ENCODE results near the gene ING5. TPM values are rescaled to one million over a fixed set of nuclear protein-coding genes. Genes with fewer than 3 reads are reported as not detected.

Gene ING5
- total RNA-seq, 1 donor from 2014 or later, result 41.5 TPM

DNA sequence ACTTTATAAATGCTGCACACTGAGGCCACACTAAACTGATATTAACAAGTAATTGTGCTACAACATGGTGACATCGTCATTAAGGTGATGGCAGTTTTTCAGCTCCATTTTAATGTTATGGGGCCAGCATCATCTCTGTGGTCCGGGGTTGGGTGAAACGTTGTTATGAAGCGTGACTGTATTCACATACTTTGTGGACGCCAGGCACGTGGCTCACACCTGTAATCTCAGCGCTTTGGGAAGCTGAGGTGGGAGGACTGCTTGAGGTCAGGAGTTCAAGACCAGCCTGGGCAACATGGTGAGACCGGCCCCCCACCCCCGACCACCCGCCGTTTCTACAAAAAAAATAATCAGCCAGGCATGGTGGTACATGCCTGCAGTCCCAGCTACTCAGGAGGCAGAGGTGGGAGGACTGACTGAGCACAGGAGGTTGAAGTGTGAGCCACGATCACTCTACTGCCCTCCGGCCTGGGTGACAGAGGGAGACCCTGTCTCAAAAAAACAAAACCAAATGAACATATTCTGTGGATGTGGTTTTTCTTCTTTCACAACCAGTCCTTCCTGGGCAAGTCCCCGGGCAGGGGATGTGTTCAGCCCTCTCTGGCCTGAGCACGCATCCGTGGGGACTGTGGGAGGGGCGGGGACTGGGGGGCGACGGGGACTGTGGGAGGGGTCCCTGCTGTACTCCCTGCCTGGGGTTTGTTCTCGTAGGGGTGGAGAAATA is 61.9 kb downstream of the ING5 start:
- no peak overlapping the region for H3K4me3 ChIP-seq
- intact Hi-C loops (cut with DNase I), result no loop called here
- no peaks in the 10 kb centered on the region for H3K9me3 ChIP-seq
- no peaks in the 10 kb centered on the region for H3K4me1 ChIP-seq
- no peak overlapping the region for H3K27ac ChIP-seq
- TF ChIP-seq POLR2AphosphoS5 (IDR thresholded peaks at IDR 0.05; ENCODE audit: insufficient read depth in 1 of 2, low read depth in 1 of 2) (no peak), POLR2A (IDR thresholded peaks at IDR 0.05) (no peak)
- TF ChIP-seq, protein P1, sequence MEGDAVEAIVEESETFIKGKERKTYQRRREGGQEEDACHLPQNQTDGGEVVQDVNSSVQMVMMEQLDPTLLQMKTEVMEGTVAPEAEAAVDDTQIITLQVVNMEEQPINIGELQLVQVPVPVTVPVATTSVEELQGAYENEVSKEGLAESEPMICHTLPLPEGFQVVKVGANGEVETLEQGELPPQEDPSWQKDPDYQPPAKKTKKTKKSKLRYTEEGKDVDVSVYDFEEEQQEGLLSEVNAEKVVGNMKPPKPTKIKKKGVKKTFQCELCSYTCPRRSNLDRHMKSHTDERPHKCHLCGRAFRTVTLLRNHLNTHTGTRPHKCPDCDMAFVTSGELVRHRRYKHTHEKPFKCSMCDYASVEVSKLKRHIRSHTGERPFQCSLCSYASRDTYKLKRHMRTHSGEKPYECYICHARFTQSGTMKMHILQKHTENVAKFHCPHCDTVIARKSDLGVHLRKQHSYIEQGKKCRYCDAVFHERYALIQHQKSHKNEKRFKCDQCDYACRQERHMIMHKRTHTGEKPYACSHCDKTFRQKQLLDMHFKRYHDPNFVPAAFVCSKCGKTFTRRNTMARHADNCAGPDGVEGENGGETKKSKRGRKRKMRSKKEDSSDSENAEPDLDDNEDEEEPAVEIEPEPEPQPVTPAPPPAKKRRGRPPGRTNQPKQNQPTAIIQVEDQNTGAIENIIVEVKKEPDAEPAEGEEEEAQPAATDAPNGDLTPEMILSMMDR (IDR thresholded peaks at IDR 0.05), result no peak
- no peak for DNase-seq (ENCODE audit: extremely low spot score in 2 of 2)
- H3K27me3 ChIP-seq, result no peaks in the 10 kb centered on the region
- H3K36me3 ChIP-seq, result peaks cover 0 to 14% of the 10 kb centered on the region in 2 donors

DNA sequence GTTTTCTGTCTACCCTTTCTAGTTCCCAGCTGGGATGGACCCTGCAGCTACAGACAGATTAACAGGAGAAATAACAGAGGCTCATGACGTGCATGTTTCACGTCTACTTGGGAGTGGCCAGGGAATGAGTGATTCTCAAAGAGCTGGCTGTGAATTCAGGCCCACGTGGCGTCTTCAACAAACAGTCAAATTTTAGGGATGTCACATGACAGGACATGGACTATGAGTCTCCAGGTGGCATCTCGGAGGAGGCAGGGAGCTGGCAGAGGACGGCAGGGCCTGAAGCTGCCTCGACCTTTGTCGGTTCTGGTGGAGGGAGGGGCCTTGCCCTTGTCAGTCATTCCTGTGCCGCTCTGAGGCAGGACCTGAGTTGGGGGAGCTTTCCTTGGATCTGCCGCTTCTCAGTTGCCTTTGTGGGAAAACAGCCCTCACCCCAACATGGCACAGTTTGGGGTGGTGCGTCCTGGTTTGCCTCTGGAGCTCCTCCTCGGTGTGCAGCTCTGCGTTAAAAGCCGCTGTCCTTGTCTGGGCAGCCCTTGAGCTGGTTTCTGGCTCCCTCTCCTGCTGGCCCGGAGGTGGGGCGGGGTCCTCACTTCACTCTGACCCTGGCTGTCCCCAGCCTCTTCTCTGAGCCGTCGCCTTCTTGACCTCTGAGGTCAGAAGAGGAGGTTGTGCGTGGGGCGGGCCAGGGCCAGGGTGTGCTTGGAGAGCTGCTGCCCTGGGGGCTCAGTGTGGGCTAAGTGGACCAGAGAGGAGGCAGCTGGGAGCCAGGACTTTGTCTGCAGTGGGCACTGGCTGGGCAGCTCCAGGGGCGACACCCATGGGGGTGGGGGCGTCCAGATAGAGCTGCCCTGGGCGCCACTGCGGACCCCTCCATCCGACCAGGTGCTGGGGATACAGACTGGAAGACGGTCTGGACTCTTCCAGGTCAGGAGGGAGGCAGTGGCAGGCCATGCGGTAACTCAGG is 62.7 kb downstream of the ING5 start:
- no peak for TF ChIP-seq POLR2A (IDR thresholded peaks at IDR 0.05)
- TF ChIP-seq, protein P1 (IDR thresholded peaks at IDR 0.05), result no peak
- no peak for TF ChIP-seq POLR2AphosphoS5 (IDR thresholded peaks at IDR 0.05; ENCODE audit: insufficient read depth in 1 of 2, low read depth in 1 of 2)
- intact Hi-C loops (cut with DNase I), result no loop called here

DNA sequence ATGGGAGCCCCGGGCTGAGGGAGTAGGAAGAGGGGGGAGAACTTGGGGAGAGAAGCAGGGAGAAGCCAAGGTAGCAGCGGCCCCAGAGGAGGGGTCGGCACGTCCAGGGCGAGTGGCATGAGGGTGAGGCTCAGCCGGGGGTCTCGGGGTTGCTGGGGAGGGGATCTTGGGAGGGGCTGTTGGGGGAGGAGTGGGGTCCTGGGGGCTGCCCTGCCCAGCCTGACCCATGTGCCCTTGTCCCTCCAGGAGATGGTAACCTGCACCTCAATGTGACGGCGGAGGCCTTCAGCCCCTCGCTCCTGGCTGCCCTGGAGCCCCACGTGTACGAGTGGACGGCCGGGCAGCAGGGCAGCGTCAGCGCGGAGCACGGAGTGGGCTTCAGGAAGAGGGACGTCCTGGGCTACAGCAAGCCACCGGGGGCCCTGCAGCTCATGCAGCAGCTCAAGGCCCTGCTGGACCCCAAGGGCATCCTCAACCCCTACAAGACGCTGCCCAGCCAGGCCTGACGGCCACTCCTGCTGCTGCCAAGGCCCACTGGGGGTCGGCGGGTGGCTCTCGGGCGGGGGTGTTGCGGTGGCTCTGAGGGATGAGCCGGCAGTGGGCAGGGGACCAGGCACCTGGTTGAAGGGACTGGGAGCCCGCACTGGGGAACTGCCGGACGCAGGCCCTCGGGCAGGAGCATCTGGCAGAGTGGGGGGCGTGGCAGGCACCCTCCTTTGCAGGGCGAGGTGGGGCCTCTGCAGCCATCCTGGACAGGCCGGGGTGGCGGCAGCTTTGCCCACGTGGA is 65.8 kb downstream of the ING5 start:
- peaks cover 0 to 5% of the 10 kb centered on the region in 2 donors for H3K36me3 ChIP-seq
- TF ChIP-seq, protein P1 (IDR thresholded peaks at IDR 0.05), result no peak
- no peak for TF ChIP-seq POLR2AphosphoS5 (IDR thresholded peaks at IDR 0.05; ENCODE audit: insufficient read depth in 1 of 2, low read depth in 1 of 2)
- TF ChIP-seq POLR2A (IDR thresholded peaks at IDR 0.05), result no peak
- H3K27me3 ChIP-seq, result no peaks in the 10 kb centered on the region
- DNase-seq (ENCODE audit: extremely low spot score in 2 of 2), result peak in 1 of 2 donors; percentile 92
- H3K4me1 ChIP-seq, result peaks cover 19% of the 10 kb centered on the region
- intact Hi-C loops (cut with DNase I), result no loop called here
- no peak overlapping the region for H3K4me3 ChIP-seq
- H3K9me3 ChIP-seq, result no peaks in the 10 kb centered on the region
- no peak overlapping the region for H3K27ac ChIP-seq

More for the DNA sequence above, 62.7 kb downstream of the ING5 start:
- DNase-seq (ENCODE audit: extremely low spot score in 2 of 2), result no peak
- Histone ChIP-seq H3K4me1 (no peaks in the 10 kb centered on the region), H3K27ac (no peak overlapping the region), H3K9me3 (no peaks in the 10 kb centered on the region), H3K4me3 (no peak overlapping the region), H3K36me3 (peaks cover 0 to 8% of the 10 kb centered on the region in 2 donors), H3K27me3 (no peaks in the 10 kb centered on the region)

DNA sequence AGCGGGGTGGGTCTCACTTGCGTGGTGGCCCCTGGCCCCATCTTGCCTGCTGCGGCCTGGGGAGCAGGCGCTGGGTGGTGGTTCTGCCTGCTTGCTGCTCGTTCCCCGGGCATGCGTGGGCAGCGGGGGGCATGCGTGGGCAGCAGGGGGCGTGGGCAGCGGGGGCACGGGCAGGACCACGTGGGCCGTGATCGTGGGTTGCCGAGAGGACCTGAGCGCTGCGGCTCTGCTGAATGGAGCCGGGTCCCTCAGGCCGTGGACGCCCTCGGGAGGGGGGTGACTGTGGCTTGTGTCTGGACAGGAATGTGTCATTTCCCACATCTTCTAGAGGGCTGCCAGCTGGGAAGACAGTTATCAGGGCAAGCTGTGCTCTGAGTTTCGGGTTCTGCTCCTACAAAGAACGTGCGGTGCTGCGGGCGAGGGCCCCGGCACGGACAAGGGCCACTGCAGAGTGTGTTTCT is 66.4 kb downstream of the ING5 start:
- H3K9me3 ChIP-seq, result no peaks in the 10 kb centered on the region
- H3K4me1 ChIP-seq, result peaks cover 19% of the 10 kb centered on the region
- peaks cover 0 to 5% of the 10 kb centered on the region in 2 donors for H3K36me3 ChIP-seq
- no peak for TF ChIP-seq POLR2AphosphoS5 (IDR thresholded peaks at IDR 0.05; ENCODE audit: insufficient read depth in 1 of 2, low read depth in 1 of 2)
- no peak for TF ChIP-seq POLR2A (IDR thresholded peaks at IDR 0.05)
- TF ChIP-seq, protein P1 (IDR thresholded peaks at IDR 0.05), result no peak
- H3K4me3 ChIP-seq, result no peak overlapping the region
- intact Hi-C loops (cut with DNase I), result no loop called here
- no peaks in the 10 kb centered on the region for H3K27me3 ChIP-seq
- DNase-seq (ENCODE audit: extremely low spot score in 2 of 2), result peak in 1 of 2 donors; percentile 52
- H3K27ac ChIP-seq, result no peak overlapping the region

Data from vagina (tissue), 2 donors.